Measurements from ENCODE around the gene CATSPERZ.
"Not testable (repeated sequence)": the region's sequence is repeated elsewhere in the genome, so short reads cannot be mapped to it uniquely, and the experiment has no call there.

CATSPERZ gene

DNA sequence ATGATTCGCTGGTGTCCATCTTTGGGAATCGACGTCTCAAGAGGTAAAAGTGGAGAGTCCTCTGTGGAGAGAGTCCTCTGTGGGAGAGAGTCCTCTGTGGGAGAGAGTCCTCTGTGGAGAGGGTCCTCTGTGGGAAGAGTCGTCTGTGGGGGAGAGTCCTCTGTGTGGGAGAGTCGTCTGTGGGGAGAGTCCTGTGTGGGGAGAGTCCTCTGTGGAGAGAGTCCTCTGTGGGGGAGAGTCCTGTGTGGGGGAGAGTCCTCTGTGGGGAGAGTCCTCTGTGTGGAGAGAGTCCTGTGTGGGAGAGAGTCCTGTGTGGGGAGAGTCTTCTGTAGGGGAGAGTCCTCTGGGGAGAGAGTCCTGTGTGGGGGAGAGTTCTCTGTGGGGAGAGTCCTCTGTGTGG lies 20.9 kb downstream of the CATSPERZ start:
- DNase-seq: no peak

DNA sequence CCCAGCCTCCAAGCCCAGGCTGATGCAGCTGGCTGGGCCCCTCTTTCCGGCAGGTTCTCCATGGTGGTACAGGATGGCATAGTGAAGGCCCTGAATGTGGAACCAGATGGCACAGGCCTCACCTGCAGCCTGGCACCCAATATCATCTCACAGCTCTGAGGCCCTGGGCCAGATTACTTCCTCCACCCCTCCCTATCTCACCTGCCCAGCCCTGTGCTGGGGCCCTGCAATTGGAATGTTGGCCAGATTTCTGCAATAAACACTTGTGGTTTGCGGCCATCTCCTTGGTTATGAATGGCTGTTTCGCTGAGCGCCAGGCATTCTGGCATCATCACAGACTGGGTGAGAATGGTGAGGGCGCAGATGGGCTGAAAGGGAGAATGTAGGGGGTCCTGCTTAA lies 21.4 kb downstream of the CATSPERZ start:
- DNase-seq: no peak

DNA sequence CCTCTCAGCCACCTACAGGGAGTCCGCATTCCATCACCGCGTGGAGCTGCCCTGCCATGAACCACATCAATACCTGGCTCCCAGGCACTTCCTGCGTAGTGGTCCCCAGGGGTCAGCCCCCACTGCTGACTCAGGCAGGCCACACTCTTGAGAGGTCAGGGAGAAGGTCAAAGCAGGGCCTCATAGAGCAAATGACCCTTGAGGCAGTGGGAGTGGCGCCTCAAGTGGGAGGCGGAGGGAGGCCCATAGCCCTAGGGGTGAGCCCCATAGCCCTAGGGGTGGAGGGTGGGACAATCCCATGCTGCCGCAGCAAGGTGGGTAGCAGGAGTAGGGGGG lies 22.7 kb downstream of the CATSPERZ start:
- no peak for DNase-seq

DNA sequence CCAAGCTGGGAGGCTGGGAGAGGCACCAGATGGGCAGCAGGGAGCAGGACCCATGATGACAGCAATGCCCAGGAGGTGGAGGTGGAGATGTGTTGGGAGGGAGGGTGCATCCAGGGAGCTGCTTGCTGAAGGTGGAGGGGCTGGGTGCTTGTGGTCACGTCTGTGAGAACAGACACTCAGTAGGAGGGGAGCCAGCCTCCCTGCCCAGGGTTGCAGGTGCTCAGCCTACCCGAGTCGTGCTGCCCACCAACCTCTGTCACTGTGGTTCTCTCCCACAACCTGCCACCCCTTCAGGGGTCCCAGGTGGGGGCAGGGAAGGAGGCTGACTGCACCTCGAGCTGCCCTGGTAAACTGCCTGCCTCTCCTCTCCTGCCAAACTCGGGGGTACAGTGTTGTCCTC lies 23.2 kb downstream of the CATSPERZ start:
- no peak for DNase-seq

DNA sequence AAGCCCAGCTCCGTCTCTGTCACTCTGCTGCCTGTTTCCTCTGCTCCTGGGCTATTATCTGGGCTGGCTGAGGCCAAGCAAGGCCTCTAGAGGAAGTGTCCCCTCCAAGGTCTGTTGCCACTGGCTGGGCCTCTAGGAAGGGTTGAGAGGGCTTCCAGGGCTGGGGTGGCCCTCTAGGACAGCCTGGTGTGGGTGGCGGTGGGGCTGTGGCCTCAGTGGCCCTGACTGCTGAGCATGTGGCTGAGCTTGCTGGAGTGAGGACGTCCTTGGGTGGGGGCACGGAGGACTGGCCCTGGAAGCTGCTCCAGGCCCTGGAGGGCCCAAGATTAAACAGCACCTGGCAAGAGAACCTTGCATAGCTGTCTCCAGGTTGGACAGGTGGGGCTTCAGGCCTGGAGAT lies 23.8 kb downstream of the CATSPERZ start:
- DNase-seq: not testable (repeated sequence)

DNA sequence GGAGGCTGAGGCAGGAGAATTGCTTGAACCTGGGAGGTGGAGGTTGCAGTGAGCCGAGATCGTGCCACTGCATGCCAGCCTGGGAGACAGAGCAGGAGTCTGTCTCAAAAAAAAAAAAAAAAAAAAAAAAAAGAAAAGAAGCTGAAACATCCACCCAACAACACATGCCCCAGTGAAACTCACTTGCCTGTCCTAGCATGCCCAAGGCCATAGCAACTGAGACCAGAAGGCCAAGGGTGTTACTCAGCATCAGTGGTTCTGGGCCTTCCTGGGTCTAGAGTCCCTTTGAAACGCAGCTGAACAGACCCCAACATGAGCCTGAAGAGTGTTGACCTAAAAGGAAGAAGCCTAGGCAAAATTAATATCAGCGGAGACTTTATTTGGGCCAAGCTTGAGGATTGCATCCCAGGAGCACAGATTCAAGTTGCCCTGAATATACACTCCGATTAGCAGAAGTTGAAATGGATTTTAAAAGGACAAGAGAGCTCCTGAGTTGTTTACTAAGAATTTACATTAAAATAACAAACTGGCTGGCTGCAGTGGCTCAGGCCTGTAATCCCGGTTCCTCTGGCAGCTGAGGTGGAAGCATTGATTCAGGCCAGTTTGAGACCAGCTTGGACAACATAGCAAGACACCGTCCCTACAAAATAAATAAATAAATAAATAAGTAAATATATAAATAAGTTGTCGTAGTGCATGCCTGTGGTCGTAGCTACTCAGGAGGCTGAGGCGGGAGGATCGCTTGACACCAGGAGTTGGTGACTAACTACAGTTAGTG lies 24.7 kb downstream of the CATSPERZ start:
- DNase-seq: no peak

DNA sequence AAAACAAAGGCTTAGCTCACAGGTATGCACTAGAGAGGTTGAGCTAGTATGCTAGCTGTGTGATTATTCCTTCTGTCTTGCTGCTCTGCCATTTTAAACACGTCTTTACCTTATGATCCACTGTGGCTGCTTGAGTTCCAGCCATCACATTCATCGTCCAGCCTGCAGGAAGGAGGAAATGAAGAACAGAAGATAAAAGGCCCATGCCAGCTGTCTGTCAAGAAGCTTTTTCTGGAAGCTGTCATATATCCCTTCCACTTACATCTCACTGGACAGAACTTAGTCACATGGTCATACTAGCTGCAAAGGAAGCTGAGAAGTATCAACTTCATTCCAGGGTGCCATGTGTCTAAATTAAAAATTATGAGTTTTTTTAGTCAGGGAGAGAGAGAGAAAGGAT lies 27.2 kb downstream of the CATSPERZ start:
- DNase-seq: no peak

DNA sequence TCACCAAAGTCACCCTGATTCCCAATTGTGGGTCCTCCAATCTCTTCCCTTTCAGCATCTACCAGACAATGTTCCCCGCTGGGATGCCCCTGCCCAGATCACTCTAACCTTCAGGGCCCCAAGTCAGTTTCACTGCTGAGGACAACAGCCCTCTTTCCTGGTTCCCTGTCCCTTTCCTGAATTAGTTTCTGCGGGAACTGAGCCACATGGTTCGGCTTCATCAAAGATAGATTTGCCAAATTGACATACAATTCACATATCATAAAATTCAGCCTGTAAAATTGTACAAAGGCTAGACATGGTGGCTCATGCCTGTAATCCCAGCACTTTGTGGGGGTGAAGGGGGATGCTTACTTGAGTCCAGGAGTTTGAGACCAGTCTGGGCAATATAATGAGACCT lies 27.8 kb downstream of the CATSPERZ start:
- DNase-seq: no peak

DNA sequence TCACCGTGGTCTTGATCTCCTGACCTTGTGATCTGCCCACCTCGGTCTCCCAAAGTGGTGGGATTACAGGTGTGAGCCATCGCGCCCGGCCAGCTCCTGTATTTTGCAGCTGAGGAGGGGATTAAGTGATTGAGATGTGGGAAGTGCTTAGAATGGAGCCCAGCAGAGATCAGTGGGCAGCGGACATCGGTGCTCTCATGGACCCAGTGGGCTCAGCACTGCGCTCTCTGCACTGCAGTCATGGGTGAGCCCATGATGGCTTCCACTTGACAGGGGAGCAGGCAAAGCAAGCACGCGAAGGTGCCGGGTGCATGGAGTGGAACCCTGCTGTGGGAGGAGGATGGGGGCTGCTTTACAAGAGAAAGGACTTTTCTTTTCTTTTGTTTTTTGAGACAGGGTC lies 30.7 kb downstream of the CATSPERZ start:
- no peak for DNase-seq

DNA sequence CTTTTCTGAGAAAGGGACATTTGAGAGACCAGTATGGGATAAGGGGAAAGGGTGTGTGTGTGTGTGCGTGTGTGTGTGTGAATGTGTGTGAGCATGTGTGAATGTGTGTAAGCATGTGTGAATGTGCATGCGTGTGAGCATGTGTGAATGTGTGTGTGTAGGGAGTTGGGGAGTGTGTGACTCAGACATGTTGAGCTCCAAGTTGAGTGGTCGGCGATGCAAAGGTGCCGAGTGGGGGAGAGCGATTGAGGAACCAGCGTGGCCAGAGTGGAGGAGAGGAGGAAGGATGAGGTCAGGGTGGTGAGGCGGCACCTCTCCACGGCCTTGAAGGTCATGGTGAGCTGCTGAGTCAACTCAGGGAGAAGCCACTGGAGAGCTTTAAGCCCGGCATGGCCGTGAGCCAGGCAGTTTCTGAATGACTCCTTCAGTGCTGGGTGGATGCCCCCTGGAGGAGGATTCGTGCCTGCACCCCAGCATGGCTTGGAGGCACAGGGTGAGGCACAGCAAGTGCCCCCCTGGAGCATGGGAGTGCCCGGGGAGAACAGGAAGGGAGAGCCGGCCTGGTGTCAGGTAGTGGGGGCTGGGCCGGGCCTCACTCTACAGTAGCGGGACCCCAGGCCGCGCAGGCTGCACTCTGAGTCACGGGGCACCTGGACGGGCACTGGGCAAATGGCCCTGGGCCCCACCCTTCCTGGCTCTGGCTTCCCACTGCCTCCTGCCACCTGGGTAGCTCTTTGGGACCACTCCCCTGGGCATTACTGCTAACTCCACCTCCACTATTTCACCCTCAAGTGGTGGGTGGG lies 31.6 kb downstream of the CATSPERZ start:
- DNase-seq: peak; percentile 77

DNA sequence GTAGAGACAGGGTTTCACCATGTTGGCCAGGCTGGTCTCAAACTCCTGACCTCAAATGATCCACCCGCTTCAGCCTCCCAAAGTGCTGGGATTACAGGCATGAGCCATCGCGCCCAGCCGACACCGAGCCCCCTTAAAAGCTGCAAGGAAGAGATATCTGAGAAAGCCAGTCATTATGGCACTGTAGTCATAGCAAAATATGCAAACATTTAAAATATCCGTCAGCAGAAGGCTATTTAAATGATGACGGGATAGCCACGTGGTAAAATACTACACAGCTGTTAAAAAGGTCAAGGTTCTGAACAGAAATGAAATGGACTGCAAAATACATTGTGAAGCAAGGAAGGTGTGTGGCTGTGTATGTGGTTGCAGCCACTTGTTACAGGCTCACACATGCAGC lies 33.4 kb downstream of the CATSPERZ start:
- no peak for DNase-seq

DNA sequence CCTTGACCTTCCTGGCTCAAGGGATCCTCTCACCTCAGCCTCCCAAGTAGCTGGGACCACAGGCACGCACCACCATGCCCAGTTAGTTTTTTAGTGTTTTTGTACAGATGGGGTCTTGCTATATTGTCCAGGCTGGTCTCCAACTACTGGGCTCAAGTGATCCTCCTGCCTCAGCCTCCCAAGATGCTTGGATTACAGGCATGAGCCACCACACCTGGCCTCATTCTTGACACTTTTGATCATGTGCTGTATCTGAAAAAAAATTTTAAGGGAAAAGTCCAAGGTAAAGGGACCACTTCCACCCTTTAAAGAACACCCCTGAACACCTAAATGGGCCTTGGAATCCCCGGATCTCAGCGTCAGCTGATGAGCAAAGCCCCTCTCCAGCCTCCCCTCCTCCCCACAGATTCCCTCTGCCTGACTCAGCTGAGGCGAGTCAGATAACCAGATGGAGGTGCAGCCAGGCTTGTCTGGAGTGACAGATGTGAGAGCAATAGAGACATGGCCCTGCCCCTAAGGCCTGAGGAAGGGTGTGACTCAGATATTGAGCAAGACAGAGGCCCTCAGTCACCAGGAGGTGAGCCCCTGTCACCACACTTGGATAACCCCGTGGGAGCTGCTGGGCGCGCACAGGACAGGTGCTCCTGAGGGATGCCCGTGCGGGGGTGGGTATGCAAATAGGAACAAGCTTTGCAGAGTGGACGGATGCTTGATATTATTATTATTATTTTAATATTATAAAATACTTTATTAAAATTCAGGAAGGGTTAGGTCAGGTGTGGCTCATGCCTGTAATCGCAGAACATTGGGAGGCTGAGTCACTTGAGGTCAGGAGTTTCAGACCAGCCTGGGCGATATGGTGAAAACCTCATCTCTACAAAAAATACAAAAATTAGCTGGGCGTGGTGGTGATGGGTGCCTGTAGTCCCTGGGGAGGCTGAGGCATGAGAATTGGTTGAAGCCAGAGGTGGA lies 34.9 kb downstream of the CATSPERZ start:
- no peak for DNase-seq

DNA sequence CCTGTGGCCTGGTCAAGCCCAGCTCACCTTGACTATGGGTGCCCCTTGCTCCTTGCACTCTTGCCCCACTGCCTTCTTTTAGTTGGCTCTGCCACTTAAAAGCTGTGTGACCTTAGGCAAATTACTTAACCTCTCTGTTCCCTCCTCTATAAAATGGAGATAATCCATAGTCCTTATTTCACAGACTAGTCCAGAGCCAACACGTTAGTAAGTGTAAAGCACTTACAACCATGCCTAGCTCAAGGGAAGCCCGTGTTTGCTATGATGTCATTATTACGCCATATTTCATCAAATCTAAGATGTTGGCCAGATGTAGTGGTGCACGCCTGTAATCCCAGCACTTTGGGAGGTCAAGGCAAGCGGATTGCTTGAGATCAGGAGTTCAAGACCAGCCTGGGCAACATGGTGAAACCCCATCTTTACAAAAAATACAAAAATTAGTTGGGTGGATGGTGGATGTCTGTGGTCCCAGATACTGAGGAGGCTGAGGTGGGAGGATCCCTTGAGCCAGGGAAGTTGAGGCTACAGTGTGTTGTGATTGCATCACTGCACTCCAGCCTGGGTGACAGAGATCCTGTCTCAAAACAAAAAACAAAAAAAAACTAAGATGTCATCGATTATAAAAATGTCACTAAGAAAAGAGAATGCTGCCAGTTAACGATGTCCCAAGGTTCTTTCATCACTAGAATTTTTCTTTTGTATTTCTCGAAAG lies 37.5 kb downstream of the CATSPERZ start:
- DNase-seq: no peak

DNA sequence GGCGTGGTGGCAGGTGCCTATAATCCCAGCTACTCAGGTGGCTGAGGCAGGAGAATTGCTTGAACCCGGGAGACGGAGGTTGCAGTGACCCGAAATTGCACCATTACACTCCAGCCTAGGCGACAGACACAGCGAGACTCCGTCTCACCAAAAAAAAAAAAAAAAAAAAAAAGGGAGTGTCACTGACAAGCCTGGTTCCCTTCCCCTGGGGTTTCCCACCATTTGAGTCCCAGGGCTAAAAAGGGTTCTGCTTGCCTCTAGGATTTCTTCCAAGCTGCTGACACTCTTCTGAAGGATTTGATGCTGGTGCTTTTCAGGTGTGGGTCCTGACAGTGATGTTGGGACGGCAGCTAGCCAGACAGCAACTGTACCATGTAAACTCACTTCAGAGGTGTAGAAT lies 38.6 kb downstream of the CATSPERZ start:
- no peak for DNase-seq

DNA sequence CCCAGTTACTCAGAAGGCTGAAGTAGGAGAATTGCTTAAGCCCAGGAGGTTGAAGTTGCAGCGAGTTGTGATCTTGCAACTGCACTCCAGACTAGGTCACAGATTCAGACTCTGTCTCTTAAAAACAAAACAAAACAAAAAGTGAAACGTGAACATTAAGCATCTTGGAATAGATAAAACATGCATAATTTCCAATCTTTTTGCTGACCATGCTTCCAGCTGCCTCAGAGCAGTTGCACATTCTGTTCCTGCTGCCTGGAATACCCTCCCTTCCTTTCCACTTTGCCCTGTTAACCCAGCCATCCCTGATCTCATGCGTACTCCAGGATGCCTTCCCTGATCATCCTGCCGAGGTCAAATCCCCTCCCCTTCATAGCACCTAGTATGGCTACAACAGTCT lies 39.1 kb downstream of the CATSPERZ start:
- no peak for DNase-seq

DNA sequence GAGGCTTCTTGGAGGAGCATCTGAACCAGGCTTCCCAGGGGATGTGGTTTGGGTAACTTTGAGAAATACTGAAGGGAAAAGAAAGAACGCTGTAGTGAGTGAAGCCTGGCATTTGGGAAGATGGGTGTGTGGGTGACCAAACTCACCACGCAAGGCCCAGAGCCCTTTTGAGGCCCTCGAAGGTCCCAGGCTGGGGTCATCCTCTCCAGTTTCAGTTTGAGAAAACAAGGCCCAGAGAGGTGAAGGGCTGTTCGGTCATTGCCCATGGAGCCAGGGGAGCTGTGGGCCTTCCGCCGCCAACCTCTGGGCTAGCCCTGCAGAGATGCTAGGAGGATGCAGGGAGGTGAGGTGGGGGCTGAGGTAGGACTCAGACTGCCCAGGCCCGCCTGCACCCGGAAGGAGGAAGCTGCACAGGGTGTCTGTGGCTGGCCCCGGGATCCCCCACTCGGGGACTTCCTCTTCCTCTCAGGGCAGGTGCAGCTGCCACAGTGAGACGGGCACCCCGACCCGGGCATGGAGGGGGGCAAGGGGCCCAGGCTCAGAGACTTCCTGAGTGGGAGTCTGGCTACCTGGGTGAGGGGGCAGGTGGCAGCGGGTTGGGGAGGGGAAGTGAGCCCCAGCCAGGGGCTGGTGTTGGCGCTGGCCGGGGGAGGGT lies 39.7 kb downstream of the CATSPERZ start, which contains the start of gene CCDC88B:
CCDC88B (plus strand) TSS at position 451 of the 655 bp plus-strand sequence; CDS start at position 514, 63 bp downstream.
- peak; percentile 83 for DNase-seq

DNA sequence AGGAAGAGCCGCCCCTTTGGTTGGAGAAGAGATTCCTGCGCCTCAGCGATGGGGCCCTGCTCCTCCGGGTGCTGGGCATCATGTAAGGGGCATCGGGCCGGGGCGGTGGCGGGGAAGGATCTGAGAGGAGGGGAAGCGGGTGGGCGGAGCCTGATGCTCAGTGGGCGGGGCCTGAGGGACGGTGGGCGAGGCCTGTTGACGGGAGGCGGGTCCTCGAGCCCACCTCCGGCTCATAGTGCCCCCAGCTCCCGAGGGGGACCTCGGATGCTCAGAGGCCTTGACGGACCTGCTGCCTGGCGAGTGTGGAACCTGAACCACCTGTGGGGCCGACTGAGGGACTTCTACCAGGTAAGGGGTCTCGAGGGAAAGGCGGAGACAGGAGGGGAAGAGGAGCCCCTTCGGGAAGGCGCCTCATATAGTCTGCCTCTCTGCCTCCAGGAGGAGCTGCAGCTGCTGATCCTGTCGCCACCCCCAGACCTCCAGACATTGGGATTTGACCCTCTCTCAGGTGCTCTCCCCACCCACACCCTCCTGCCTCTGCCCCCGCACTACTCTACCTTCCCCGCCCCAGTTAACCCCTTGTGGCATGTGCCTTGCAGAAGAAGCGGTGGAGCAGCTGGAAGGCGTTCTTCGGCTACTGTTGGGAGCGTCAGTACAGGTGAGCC lies 40.6 kb downstream of the CATSPERZ start:
- DNase-seq: peak; percentile 83

DNA sequence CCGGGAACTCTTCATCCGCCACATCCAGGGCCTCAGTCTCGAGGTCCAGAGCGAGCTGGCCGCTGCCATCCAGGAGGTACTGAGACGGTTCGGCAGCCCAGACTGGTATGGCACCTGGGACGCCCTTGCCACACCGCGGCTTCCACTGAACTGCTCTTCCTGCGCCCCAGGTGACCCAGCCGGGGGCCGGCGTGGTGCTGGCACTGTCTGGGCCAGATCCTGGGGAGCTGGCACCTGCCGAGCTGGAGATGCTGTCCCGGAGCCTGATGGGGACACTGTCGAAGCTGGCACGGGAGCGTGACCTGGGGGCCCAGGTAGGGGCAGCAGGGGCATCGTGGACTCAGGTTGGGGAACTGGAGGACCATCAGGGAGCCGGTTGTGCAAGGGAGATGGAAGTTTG lies 41.3 kb downstream of the CATSPERZ start:
- DNase-seq: no peak

DNA sequence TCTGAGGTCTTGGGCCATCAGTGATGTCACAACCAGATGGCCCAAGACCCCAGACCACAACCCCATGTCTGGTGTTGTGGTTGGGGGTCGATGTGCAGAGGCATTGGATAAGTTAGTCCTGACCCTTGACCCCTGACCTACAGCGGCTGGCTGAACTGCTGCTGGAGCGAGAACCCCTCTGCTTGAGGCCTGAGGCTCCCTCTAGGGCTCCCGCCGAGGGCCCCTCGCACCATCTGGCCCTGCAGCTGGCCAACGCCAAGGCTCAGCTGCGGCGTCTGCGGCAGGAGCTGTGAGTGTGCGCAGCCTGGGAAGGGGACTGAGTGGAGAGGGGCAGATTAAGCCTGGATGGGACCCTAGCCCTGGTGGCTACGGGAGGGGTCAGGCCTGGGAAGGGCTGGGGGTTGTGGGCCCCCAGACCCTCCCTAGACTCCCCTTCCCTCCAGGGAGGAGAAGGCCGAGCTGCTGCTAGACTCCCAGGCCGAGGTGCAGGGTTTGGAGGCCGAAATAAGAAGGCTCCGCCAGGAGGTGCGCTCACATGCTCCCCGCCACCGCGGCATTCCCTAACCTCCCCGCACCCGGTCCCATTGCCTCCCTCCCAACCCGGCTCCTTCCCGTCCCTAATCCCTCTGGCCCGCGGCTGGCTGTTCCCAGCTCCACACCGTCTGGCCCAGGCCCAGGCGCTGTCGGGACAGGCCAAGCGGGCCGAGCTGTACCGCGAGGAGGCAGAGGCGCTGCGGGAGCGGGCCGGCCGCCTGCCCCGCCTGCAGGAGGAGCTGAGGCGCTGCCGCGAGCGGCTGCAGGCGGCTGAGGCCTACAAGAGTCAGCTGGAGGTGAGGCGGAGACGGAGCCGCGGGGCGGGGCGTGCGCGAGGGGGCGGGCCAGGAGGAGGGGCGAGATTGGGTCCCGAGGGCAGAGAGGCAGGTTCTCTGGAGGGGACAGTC lies 42.0 kb downstream of the CATSPERZ start:
- DNase-seq: peak; percentile 89

All from activated CD8-positive, alpha-beta memory T cell treated with anti-CD3 and anti-CD28 coated beads, Interleukin-2, amount 50 U/mL, for 4 hours (primary cell).